MM.1S (cell line): ENCODE measurements around the gene EEPD1.

Experiments used
- DNase-seq: peaks from one replicate; pipeline ENCODE4 v3.0.0-alpha.2; 2015
- H2AFZ ChIP-seq: fragments of 300-600 bp; sonication (generic); 2 replicates; pipeline ENCODE4 v1.6.0; 2016; ENCODE audit warnings: antibody characterized with exemption, low read length
- H3F3A ChIP-seq: fragments of 300-600 bp; sonication (generic); 2 replicates; pipeline ENCODE4 v1.6.1; 2016; ENCODE audit warnings: mild to moderate bottlenecking, antibody characterized with exemption, low read length, moderate library complexity, mixed read lengths; ENCODE audit not compliant: insufficient read depth
- H3K27ac ChIP-seq: fragments of 300-600 bp; sonication (generic); 2 replicates; pipeline ENCODE4 v1.5.1; 2016; ENCODE audit warnings: mild to moderate bottlenecking, low read length
- H3K27me3 ChIP-seq: fragments of 300-600 bp; sonication (generic); replicated peaks from 2 replicates; pipeline ENCODE4 v1.6.0; 2016; ENCODE audit warnings: low read length; ENCODE audit not compliant: insufficient read depth
- H3K36me3 ChIP-seq: fragments of 300-600 bp; sonication (generic); replicated peaks from 2 replicates; pipeline ENCODE4 v1.6.1; 2016; ENCODE audit warnings: mild to moderate bottlenecking, low read length, mixed read lengths; ENCODE audit not compliant: insufficient read depth
- H3K4me1 ChIP-seq: fragments of 300-600 bp; sonication (generic); 2 replicates; pipeline ENCODE4 v1.6.1; 2016; ENCODE audit warnings: low read length, mixed read lengths
- H3K4me2 ChIP-seq: fragments of 300-600 bp; sonication (generic); 2 replicates; pipeline ENCODE4 v1.6.0; 2016; ENCODE audit warnings: low read depth, low read length
- H3K4me3 ChIP-seq: fragments of 300-600 bp; sonication (generic); 2 replicates; pipeline ENCODE4 v1.5.1; 2016; ENCODE audit warnings: low read length, mixed read lengths
- H3K79me2 ChIP-seq: fragments of 300-600 bp; sonication (generic); 2 replicates; pipeline ENCODE4 v1.6.1; 2016; ENCODE audit warnings: mixed run types, low read length, mixed read lengths
- H3K9ac ChIP-seq: fragments of 300-600 bp; sonication (generic); 2 replicates; pipeline ENCODE4 v1.6.1; 2016; ENCODE audit warnings: low read length, mixed read lengths
- H3K9me2 ChIP-seq: fragments of 300-600 bp; sonication (generic); replicated peaks from 2 replicates; pipeline ENCODE4 v1.6.1; 2016; ENCODE audit warnings: mild to moderate bottlenecking, low read length, mixed read lengths; ENCODE audit not compliant: insufficient read depth
- H3K9me3 ChIP-seq: fragments of 300-600 bp; sonication (generic); replicated peaks from 2 replicates; pipeline ENCODE4 v1.6.1; 2016; ENCODE audit warnings: mild to moderate bottlenecking, low read length, mixed read lengths; ENCODE audit not compliant: insufficient read depth
- H4K20me1 ChIP-seq: fragments of 300-600 bp; sonication (generic); 2 replicates; pipeline ENCODE4 v1.6.1; 2016; ENCODE audit warnings: mild to moderate bottlenecking, low read length, moderate library complexity, mixed read lengths; ENCODE audit not compliant: insufficient read depth
- CTCF ChIP-seq: fragments of 300-600 bp; sonication (generic); IDR thresholded peaks from 2 replicates; pipeline ENCODE4 v1.5.1; 2016; ENCODE audit warnings: antibody characterized with exemption, low read length, mixed read lengths
- EZH2 ChIP-seq: fragments of 300-600 bp; sonication (generic); optimal IDR thresholded peaks from 2 replicates; pipeline ENCODE3; 2017; ENCODE audit warnings: low read depth, mild to moderate bottlenecking, antibody characterized with exemption, low read length, mixed read lengths
- EZH2phosphoT487 ChIP-seq: fragments of 300-600 bp; sonication (generic); IDR thresholded peaks from 2 replicates; pipeline ENCODE4 v1.6.1; 2018; ENCODE audit warnings: antibody characterized with exemption, low read length

EEPD1 gene

GRCh38 chr7:36192053-36192824 lies 39.2 kb downstream of the EEPD1 start:
- no peaks in the 10 kb centered on the region for H3F3A ChIP-seq
- no peak overlapping the region for H3K4me2 ChIP-seq
- no peak overlapping the region for H3K27ac ChIP-seq
- no peak for DNase-seq
- H3K4me3 ChIP-seq = no peak overlapping the region
- no peak overlapping the region for H2AFZ ChIP-seq
- no peaks in the 10 kb centered on the region for H3K79me2 ChIP-seq
- H3K27me3 ChIP-seq = no peaks in the 10 kb centered on the region
- H3K9me2 ChIP-seq = no peaks in the 10 kb centered on the region
- no peaks in the 10 kb centered on the region for H4K20me1 ChIP-seq
- TF ChIP-seq EZH2phosphoT487 (no peak), CTCF (no peak), EZH2 (no peak)
- no peaks in the 10 kb centered on the region for H3K9me3 ChIP-seq
- H3K36me3 ChIP-seq = no peaks in the 10 kb centered on the region
- no peak overlapping the region for H3K9ac ChIP-seq
- no peaks in the 10 kb centered on the region for H3K4me1 ChIP-seq

- H4K20me1 ChIP-seq = no peaks in the 10 kb centered on the region
- no peaks in the 10 kb centered on the region for H3K9me3 ChIP-seq
- H3K4me1 ChIP-seq = no peaks in the 10 kb centered on the region
- DNase-seq = no peak
- H3K4me3 ChIP-seq = no peak overlapping the region
- H3K27me3 ChIP-seq = no peaks in the 10 kb centered on the region
- no peaks in the 10 kb centered on the region for H3K36me3 ChIP-seq
- H2AFZ ChIP-seq = no peak overlapping the region
- no peak overlapping the region for H3K4me2 ChIP-seq
- no peaks in the 10 kb centered on the region for H3K79me2 ChIP-seq
- H3K9ac ChIP-seq = no peak overlapping the region
- no peaks in the 10 kb centered on the region for H3K9me2 ChIP-seq
- H3K27ac ChIP-seq = no peak overlapping the region
- no peaks in the 10 kb centered on the region for H3F3A ChIP-seq
- no peak for TF ChIP-seq EZH2
- no peak for TF ChIP-seq EZH2phosphoT487
- no peak for TF ChIP-seq CTCF
Observed at GRCh38 chr7:36192877-36193276, 39.8 kb downstream of the EEPD1 start.

GRCh38 chr7:36198854-36199266 lies 45.8 kb downstream of the EEPD1 start:
- H3K4me3 ChIP-seq = no peak overlapping the region
- H3K9me2 ChIP-seq = no peaks in the 10 kb centered on the region
- no peak overlapping the region for H3K9ac ChIP-seq
- H3K27me3 ChIP-seq = no peaks in the 10 kb centered on the region
- no peaks in the 10 kb centered on the region for H3K4me1 ChIP-seq
- H3K9me3 ChIP-seq = no peaks in the 10 kb centered on the region
- TF ChIP-seq EZH2phosphoT487 (no peak), EZH2 (no peak), CTCF (no peak)
- no peaks in the 10 kb centered on the region for H3K79me2 ChIP-seq
- H4K20me1 ChIP-seq = no peaks in the 10 kb centered on the region
- H3K27ac ChIP-seq = no peak overlapping the region
- H3K36me3 ChIP-seq = no peaks in the 10 kb centered on the region
- H3F3A ChIP-seq = no peaks in the 10 kb centered on the region
- DNase-seq = no peak
- no peak overlapping the region for H2AFZ ChIP-seq
- no peak overlapping the region for H3K4me2 ChIP-seq
